OCI-LY7 (cell line): ENCODE measurements around the gene RBCK1. TPM values are rescaled to one million over a fixed set of nuclear protein-coding genes. Genes with fewer than 3 reads are reported as not detected.
"Not testable (repeated sequence)": the region's sequence is repeated elsewhere in the genome, so short reads cannot be mapped to it uniquely, and the experiment has no call there.

Experiments used
- BruUV-seq: library from RNA; stranded (reverse); fragments of 400-500 nt; replicated peaks from 2 replicates; lab custom pipeline; 2021; lab: Mats Ljungman, UMichigan
- CTCF ChIA-PET: fragments of 300-600 bp; sonication (Branson Sonifier 250); formaldehyde crosslinking; loops from one replicate; lab custom pipeline; 2022; ENCODE audit warnings: antibody characterized with exemption; ENCODE audit not compliant: unreplicated experiment; lab: Charles Lee
- POLR2A ChIA-PET: fragments of 300-600 bp; sonication (Branson Sonifier 250); formaldehyde crosslinking; loops from one replicate; lab custom pipeline; 2022; ENCODE audit warnings: antibody characterized with exemption; lab: Charles Lee
- DNase-seq: peaks from one replicate; pipeline ENCODE4 v3.0.0-alpha.2; 2015; ENCODE audit warnings: low spot score
- H2AFZ ChIP-seq: fragments of 200-600 bp; sonication (generic), shearing (Covaris generic); 2 replicates; pipeline ENCODE4 v1.6.1; 2014; ENCODE audit warnings: mild to moderate bottlenecking, antibody characterized with exemption, low read length, moderate library complexity
- H3K27ac ChIP-seq: fragments of 200-600 bp; sonication (generic); 2 replicates; pipeline ENCODE4 v1.5.1; 2014; ENCODE audit warnings: mixed run types, low read depth, mild to moderate bottlenecking, moderate library complexity, low read length, inconsistent platforms; ENCODE audit not compliant: poor library complexity, severe bottlenecking
- H3K36me3 ChIP-seq: fragments of 200-600 bp; sonication (generic); 2 replicates; pipeline ENCODE4 v1.6.1; 2014; ENCODE audit warnings: mild to moderate bottlenecking, antibody characterized with exemption, low read length, moderate library complexity, mixed read lengths; ENCODE audit not compliant: insufficient read depth
- H3K4me1 ChIP-seq: fragments of 200-600 bp; sonication (generic); 2 replicates; pipeline ENCODE4 v1.5.1; 2014; ENCODE audit warnings: mild to moderate bottlenecking, low read length; ENCODE audit not compliant: insufficient read depth, poor library complexity, severe bottlenecking
- H3K4me2 ChIP-seq: fragments of 200-600 bp; sonication (generic); 2 replicates; pipeline ENCODE4 v1.6.1; 2014; ENCODE audit warnings: mild to moderate bottlenecking, low read length
- H3K4me3 ChIP-seq: fragments of 200-600 bp; sonication (generic); 2 replicates; pipeline ENCODE4 v1.5.1; 2014; ENCODE audit warnings: mild to moderate bottlenecking, low read depth, low read length; ENCODE audit not compliant: poor library complexity, severe bottlenecking
- H3K79me2 ChIP-seq: fragments of 200-600 bp; sonication (generic); 2 replicates; pipeline ENCODE4 v1.6.1; 2016; ENCODE audit warnings: low read depth, mild to moderate bottlenecking, low read length, moderate library complexity, mixed read lengths; ENCODE audit not compliant: insufficient read depth
- H3K9me2 ChIP-seq: fragments of 200-600 bp; sonication (generic); 2 replicates; pipeline ENCODE4 v1.6.1; 2016; ENCODE audit warnings: mild to moderate bottlenecking, low read length, mixed read lengths; ENCODE audit not compliant: insufficient read depth
- H3K9me3 ChIP-seq: fragments of 200-600 bp; sonication (generic); 2 replicates; pipeline ENCODE4 v1.6.1; 2014; ENCODE audit warnings: mild to moderate bottlenecking, mixed run types, low read length, mixed read lengths
- H4K20me1 ChIP-seq: fragments of 200-600 bp; sonication (generic); 2 replicates; pipeline ENCODE4 v1.6.1; 2014; ENCODE audit warnings: mild to moderate bottlenecking, antibody characterized with exemption, low read length, moderate library complexity, mixed read lengths; ENCODE audit not compliant: insufficient read depth
- CTCF ChIP-seq: fragments of 200-600 bp; sonication (generic); conservative IDR thresholded peaks from 2 replicates; pipeline ENCODE4 v1.5.1; 2014; ENCODE audit warnings: mild to moderate bottlenecking, antibody characterized with exemption, low read length, moderate library complexity, mixed read lengths
- EZH2phosphoT487 ChIP-seq: fragments of 200-600 bp; sonication (generic); IDR thresholded peaks from 2 replicates; pipeline ENCODE4 v1.6.1; 2018; ENCODE audit warnings: low read depth, borderline replicate concordance, mild to moderate bottlenecking, mixed run types, antibody characterized with exemption, low read length, moderate library complexity, mixed read lengths
- intact Hi-C: fragments of 100-400 bp; cut with micrococcal nuclease; formaldehyde crosslinking; loops from one replicate; pipeline ENCODE4 v1.10.0; 2022; ENCODE audit not compliant: unreplicated experiment
- total RNA-seq, 2 experiments: library from RNA; depleted of rRNA in 1 of 2; stranded (reverse); fragments of >200 nt in 1 of 2; shearing (Covaris generic) in 1 of 2; gene quantifications; 2 replicates each; pipeline ENCODE4 v1.2.3, GENCODE V29; 2014 to 2022

RBCK1 gene
- total RNA-seq, 2 experiments from 2014 or later: 82.9 to 140 TPM

DNA sequence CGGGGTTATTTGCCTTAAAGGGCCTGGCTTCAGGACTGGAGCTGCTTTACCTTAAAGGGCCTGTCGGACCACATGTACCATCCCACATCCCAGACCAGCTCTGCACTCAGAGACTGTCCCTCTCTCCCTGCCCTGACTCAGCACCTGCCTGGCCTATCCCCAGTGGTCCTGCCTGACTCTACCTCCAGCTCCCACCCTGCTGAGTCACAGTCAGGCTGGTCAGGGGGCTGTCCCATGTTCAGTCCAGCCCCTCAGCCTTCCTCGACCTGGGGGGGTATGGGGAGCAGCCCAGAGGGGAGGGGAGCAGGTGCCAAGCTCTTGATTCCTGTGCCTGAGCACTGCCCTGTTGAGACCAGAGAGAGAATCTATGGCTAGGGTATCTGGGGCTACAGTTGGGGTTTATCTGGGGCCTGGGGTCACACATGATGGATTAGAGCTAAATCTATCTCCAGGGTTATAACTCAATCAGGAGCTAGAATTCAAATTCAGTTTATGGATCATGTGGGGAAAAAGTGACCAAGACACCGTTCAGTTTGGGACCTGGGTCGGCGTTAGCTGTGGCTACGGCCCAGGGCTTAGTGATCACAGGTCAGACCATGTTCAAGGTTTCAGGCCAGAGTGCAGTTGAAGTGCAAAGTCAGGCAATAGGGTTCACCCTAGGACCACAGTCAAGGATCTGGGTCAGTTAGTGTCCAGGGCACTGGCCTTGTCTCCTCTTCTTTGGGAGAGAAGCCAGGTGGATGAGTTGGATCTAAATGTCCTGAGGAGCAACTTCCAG is 36.9 kb upstream of the RBCK1 start:
- Histone ChIP-seq H3K4me3 (no peak overlapping the region), H3K4me2 (no peak overlapping the region), H4K20me1 (no peaks in the 10 kb centered on the region), H3K4me1 (peaks cover 17% of the 10 kb centered on the region), H3K79me2 (no peaks in the 10 kb centered on the region), H3K9me3 (no peaks in the 10 kb centered on the region), H2AFZ (0 out of 2 replicates have a peak overlapping the region, but pooled peaks have one; percentile 1), H3K9me2 (no peaks in the 10 kb centered on the region), H3K36me3 (no peaks in the 10 kb centered on the region), H3K27ac (no peak overlapping the region)
- BruUV-seq: no TSS peak
- intact Hi-C loops: no loop called here
- no peak for TF ChIP-seq CTCF
- no peak for TF ChIP-seq EZH2phosphoT487
- ChIA-PET CTCF (interaction anchor here (1.0 kb wide), 1 partner anchor 8 kb away, joined by 4 read pairs; no protein-coding TSS in a partner anchor), POLR2A (interaction anchor here (0.6 to 4.7 kb wide), 5 partner anchors 9 to 154 kb away, joined by 3 to 32 read pairs (median 5); partner anchors contain the start of gene TRIB3)
- no peak for DNase-seq

DNA sequence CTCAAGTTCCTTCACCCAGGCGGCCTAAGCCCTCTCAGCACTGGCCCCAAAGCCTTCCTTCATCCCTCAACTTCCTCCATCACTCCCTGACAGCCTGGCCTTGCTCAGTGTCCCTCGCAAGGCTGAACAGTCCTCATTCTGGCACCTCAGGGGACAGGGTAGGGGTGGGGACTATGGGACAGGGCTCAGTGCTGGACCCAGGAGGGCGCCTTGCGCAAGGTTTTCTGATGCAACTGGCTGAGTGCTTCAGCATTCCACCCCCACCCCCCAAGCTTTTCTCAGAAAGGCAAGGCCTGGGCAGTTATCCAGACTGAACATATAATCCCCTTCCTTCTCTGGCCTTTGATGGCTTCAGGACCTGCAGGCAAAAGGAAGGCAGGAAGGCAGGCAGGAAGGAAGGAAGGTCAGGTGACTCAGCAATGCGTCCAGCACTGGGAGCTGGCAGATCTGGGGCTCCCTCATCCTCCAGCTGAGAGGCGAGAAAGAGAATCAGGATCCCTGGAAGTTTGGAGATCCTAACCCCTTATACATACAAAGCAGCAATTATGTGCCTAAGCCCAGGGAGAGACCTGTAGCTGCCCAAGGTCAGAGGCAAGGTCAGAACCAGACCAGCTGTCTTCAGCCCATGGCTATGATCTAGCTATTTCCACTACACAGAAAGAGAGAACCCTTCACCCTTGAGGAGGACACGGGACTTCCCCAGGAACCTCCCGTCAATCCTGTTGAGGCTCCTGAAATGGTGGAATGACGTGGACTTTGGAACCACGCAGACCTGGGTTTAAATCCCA is 36.1 kb upstream of the RBCK1 start:
- H3K4me2 ChIP-seq: no peak overlapping the region
- no peak overlapping the region for H3K27ac ChIP-seq

DNA sequence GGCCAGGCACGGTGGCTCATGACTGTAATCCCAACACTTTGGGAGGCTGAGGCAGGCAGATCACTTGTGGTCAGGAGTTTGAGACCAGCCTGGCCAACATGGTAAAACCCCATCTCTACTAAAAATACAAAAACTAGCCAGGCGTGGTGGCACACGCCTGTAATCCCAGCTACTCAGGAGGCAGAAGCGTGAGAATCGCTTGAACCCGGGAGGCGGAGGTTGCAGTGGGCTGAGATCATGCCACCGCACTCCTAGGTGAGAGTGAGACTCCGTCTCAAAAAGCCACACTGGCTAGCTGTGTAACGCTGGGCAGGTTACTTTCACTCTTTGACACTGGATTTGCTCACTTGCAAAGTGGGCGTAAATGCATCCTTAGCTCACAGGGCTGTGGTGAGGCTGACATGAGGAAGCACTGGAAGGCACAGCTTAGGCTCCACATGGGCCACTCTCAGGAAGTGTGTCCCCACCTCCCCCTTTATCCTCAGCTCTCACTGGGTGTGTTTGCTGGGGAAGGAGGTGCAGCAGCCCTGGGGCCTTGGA is 35.5 kb upstream of the RBCK1 start:
- POLR2A ChIA-PET: interaction anchor here (1.0 to 4.7 kb wide), 3 partner anchors 10 to 28 kb away, joined by 3 to 32 read pairs (median 5); no protein-coding TSS in a partner anchor
- H3K9me2 ChIP-seq, H3K36me3 ChIP-seq, H3K4me3 ChIP-seq, CTCF ChIA-PET, H4K20me1 ChIP-seq, H3K79me2 ChIP-seq, H3K27ac ChIP-seq, intact Hi-C loops, H3K4me2 ChIP-seq, H3K9me3 ChIP-seq, BruUV-seq, DNase-seq, H2AFZ ChIP-seq: not testable (repeated sequence)
- peaks cover 17% of the 10 kb centered on the region for H3K4me1 ChIP-seq

More for the DNA sequence above, 36.1 kb upstream of the RBCK1 start:
- ChIA-PET POLR2A (interaction anchor here (0.6 to 4.7 kb wide), 6 partner anchors 8 to 153 kb away, joined by 3 to 32 read pairs (median 4); partner anchors contain the start of gene TRIB3), CTCF (interaction anchor here (1.0 kb wide), 1 partner anchor 9 kb away, joined by 4 read pairs; no protein-coding TSS in a partner anchor)
- H3K36me3 ChIP-seq: no peaks in the 10 kb centered on the region
- TF ChIP-seq CTCF (no peak), EZH2phosphoT487 (no peak)
- intact Hi-C loops: no loop called here
- no peaks in the 10 kb centered on the region for H3K79me2 ChIP-seq
- H2AFZ ChIP-seq: 0 out of 2 replicates have a peak overlapping the region, but pooled peaks have one; percentile 1
- BruUV-seq: no TSS peak
- DNase-seq: no peak
- no peaks in the 10 kb centered on the region for H3K9me3 ChIP-seq
- peaks cover 17% of the 10 kb centered on the region for H3K4me1 ChIP-seq
- H3K9me2 ChIP-seq: no peaks in the 10 kb centered on the region
- H3K4me3 ChIP-seq: no peak overlapping the region
- H4K20me1 ChIP-seq: no peaks in the 10 kb centered on the region
